ENCODE results near the gene TFR2.
"Not testable (repeated sequence)": the region's sequence is repeated elsewhere in the genome, so short reads cannot be mapped to it uniquely, and the experiment has no call there.

TFR2 gene

DNA sequence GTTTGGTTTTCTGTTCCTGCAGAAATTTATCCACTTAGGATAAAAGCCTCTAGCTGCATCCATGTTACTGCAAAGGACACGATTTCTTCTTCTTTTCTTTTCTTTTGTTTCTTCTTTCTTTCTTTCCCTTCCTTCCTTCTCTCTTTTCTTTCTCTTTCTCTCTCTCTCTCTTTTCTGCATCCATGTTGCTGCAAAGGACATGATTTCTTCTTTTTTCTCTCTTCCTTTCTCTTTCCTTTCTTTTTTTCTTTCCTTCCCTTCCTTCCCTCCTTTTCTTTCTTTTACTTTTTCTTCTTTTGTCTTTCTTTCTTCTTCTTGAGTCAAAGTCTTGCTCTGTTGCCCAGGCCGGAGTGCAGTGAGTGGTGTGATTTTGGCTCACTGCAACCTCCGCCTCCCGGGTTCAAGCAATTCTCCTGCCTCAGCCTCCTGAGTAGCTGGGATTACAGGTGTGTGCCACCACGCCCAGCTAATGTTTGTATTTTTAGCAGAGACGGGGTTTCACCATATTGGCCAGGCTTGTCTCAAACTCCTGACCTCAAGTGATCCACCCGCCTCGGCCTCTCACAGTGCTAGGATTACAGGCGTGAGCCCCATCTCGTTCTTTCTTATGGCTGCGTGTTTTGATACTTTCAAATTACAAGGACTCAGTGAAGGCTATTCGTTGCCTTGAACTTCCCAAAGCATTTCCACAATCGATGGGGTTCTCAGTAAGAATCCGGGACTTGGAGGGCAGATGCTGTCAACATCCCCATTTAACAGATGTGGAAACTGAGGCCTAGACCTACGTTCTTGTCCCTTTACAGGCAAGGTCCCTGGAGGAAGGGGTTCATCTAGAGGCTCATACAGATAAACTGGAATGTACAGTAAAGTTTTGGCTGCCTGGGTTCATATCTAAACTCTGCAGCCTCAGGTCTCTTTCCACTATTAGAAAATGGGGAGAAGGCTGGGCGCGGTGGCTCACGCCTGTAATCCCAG is 30.3 kb upstream of the TFR2 start:
- no peak for DNase-seq (ENCODE audit: low read depth, low spot score)
- CTCF ChIA-PET: interaction anchor here (1.3 to 2.2 kb wide), 2 partner anchors 21 to 23 kb away, joined by 3 to 8 read pairs; no protein-coding TSS in a partner anchor
- TF ChIP-seq, protein P1, sequence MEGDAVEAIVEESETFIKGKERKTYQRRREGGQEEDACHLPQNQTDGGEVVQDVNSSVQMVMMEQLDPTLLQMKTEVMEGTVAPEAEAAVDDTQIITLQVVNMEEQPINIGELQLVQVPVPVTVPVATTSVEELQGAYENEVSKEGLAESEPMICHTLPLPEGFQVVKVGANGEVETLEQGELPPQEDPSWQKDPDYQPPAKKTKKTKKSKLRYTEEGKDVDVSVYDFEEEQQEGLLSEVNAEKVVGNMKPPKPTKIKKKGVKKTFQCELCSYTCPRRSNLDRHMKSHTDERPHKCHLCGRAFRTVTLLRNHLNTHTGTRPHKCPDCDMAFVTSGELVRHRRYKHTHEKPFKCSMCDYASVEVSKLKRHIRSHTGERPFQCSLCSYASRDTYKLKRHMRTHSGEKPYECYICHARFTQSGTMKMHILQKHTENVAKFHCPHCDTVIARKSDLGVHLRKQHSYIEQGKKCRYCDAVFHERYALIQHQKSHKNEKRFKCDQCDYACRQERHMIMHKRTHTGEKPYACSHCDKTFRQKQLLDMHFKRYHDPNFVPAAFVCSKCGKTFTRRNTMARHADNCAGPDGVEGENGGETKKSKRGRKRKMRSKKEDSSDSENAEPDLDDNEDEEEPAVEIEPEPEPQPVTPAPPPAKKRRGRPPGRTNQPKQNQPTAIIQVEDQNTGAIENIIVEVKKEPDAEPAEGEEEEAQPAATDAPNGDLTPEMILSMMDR (IDR thresholded peaks at IDR 0.05; ENCODE audit: insufficient read depth, low read length, missing control alignments): no peak
- no peak overlapping the region for H3K4me3 ChIP-seq (ENCODE audit: low read depth, low read length)
- POLR2A ChIA-PET: no interaction called here

DNA sequence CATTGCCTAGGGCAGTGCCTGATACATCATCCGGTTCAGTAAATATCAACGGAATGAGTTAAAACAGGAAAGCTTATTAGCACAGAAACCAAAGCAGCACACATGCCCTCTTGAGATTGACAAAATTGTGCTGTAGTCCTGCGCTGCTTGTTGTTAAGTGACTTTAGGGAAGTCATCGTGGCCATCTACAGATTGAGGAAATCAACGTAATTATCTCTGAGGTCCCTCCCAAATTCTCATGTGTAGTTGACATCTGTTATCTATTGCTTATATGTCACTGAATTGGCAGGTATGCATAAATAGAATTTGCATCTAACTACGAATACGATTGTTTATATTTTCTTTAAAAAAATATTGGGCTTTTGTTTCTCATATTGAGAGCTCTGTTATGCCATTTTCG is 28.7 kb upstream of the TFR2 start:
- DNase-seq (ENCODE audit: low read depth, low spot score): no peak
- TF ChIP-seq, protein P1 (IDR thresholded peaks at IDR 0.05; ENCODE audit: insufficient read depth, low read length, missing control alignments): no peak
- no peak overlapping the region for H3K4me3 ChIP-seq (ENCODE audit: low read depth, low read length)
- ChIA-PET CTCF (interaction anchor here (0.6 to 1.1 kb wide), 2 partner anchors 21 to 190 kb away, joined by 3 to 6 read pairs; no protein-coding TSS in a partner anchor), POLR2A (no interaction called here)

DNA sequence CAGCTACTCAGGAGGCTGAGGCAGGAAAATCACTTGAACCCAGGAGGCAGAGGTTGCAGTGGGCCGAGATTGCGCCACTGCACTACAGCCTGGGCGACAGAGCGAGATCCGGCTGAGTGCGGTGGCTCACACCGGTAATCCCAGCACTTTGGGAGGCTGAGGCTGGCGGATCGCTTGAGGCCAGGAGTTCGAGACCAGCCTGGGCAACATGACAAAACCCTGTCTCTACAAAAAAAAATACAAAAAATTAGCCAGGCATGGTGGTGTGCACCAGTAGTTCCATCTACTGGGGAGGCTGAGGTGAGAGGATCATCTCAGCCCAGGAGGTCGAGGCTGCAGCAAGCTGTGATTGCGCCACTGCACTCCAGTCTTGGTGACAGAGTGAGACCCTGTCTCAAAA is 27.8 kb upstream of the TFR2 start:
- POLR2A ChIA-PET, CTCF ChIA-PET: not testable (repeated sequence)

DNA sequence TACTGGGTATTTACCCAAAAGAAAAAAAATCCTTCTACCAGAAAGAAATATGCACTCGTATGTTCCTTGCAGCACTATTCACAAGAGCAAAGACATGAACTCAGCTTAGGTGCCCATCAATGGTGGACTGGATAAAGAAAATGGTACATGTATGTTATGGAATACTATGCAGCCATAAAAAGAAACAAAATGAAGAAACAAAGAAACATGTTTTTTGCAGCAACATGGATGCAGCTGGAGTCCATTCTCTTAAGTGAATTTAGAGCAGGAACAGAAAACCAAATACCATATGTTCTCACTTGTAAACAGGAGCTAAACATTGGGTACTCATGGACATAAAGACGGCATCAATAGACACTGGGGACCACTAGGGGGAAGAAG is 26.7 kb upstream of the TFR2 start:
- POLR2A ChIA-PET: no interaction called here
- CTCF ChIA-PET: interaction anchor here (1.2 to 1.5 kb wide), 2 partner anchors 14 to 23 kb away, joined by 3 to 5 read pairs; no protein-coding TSS in a partner anchor
- no peak overlapping the region for H3K4me3 ChIP-seq (ENCODE audit: low read depth, low read length)
- TF ChIP-seq, protein P1 (IDR thresholded peaks at IDR 0.05; ENCODE audit: insufficient read depth, low read length, missing control alignments): no peak
- DNase-seq (ENCODE audit: low read depth, low spot score): no peak

More for the DNA sequence above, 27.8 kb upstream of the TFR2 start:
- not testable (repeated sequence) for DNase-seq (ENCODE audit: low read depth, low spot score); H3K4me3 ChIP-seq (ENCODE audit: low read depth, low read length)

DNA sequence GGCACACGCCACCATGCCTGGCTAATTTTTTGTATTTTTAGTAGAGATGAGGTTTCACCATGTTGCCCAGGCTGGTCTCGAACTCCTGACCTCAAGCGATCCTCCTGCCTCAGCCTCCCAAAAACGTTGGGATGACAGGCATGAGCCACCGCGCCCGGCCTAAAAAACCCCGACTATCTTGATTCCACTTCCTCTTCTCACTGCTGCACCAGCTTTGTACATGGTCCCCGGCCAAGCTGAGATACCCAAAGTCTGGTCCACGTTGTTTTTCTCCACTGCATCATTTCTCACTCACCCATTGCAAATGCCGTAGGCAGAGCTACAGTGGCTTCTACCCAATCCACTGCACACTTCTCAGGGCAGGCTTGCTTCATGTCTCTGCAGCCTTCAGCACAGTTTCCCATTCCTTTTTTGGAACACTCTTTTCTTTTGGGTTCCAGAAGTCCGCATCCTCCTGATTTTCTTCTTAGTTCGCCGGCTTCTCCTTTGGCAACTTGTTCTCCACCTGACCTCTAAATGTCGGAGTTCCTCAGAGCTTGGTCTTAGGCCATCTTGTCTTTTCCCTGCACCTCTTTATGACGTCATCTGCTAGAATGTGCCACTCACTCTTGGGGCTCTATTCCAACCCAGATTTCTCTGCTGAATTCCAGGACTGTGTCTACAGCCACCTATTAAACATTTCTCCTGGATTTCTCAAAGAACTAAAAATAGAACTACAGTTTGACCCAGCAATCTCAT is 26.1 kb upstream of the TFR2 start:
- TF ChIP-seq, protein P1 (IDR thresholded peaks at IDR 0.05; ENCODE audit: insufficient read depth, low read length, missing control alignments): no peak
- CTCF ChIA-PET: interaction anchor here (1.0 to 1.5 kb wide), 3 partner anchors 14 to 38 kb away, joined by 3 to 5 read pairs (median 3); partner anchors contain the start of gene POP7
- POLR2A ChIA-PET: no interaction called here
- no peak overlapping the region for H3K4me3 ChIP-seq (ENCODE audit: low read depth, low read length)
- DNase-seq (ENCODE audit: low read depth, low spot score): no peak

DNA sequence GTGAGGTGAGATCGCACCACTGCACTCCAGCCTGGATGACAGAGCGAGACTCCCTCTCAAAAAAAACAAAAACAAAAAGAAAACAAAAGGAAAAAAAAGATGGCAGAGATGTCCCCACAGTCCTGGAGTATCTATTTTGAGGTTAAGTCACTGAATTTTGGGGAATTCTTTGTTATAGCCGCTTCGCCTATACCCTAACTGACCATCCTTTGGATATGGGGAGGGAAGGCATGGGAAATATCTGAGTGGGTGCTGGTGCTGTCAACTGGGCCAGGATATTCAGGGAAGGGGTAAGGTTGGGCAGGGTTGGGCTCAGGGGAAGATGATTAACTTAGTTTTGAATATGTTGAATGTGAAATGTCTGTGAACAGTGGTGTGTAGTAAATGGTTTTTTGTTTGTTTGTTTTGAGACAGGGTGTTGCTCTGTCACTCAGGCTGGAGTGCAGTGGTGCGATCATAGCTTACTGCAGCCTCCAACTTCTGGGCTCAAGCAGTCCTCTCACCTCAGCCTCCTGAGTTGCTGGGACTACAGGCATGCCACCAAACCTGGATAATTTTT is 23.9 kb upstream of the TFR2 start:
- POLR2A ChIA-PET: no interaction called here
- no peak for DNase-seq (ENCODE audit: low read depth, low spot score)
- TF ChIP-seq, protein P1 (IDR thresholded peaks at IDR 0.05; ENCODE audit: insufficient read depth, low read length, missing control alignments): no peak
- H3K4me3 ChIP-seq (ENCODE audit: low read depth, low read length): no peak overlapping the region
- CTCF ChIA-PET: interaction anchor here (1.0 to 1.3 kb wide), 2 partner anchors 26 to 32 kb away, joined by 3 to 4 read pairs; no protein-coding TSS in a partner anchor

DNA sequence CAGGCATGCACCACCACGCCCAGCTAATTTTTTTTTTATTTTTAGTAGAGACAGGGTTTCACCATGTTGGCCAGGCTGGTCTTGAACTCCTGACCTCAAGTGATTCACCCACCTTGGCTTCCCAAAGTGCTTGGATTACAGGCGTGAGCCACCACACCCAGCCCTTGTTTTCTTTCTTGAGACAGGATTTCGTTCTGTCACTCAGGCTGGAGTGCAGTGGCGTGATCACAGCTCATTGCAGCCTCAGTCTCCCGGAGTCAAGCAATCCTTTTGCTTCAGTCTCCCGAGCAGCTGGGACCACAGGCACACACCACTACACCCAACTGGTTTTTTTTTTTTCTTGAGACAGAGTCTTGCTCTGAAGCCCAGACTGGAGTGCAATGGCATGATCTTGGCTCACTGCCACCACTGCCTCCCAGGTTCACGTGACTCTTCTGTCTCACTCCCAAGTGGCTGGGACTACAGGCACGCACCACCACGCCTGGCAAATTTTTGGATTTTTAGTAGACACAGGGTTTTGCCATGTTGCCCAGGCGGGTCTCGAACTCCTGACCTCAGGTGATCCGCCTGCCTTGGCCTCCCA is 20.9 kb upstream of the TFR2 start:
- H3K4me3 ChIP-seq (ENCODE audit: low read depth, low read length); POLR2A ChIA-PET; DNase-seq (ENCODE audit: low read depth, low spot score); CTCF ChIA-PET: not testable (repeated sequence)

Data from AG04449 (cell line).